IPS-18a (cell line): ENCODE results near the gene RPL41.

Experiments
- H3K27ac ChIP-seq: one replicate; pipeline ENCODE4 v1.5.1; 2013; ENCODE audit warnings: low read length
- H3K27me3 ChIP-seq: one replicate; pipeline ENCODE4 v1.6.1; 2013; ENCODE audit warnings: mild to moderate bottlenecking, low read length; ENCODE audit not compliant: control insufficient read depth, insufficient read depth
- H3K36me3 ChIP-seq: one replicate; pipeline ENCODE4 v1.6.1; 2013; ENCODE audit warnings: low read depth, low read length; ENCODE audit not compliant: control insufficient read depth
- H3K4me1 ChIP-seq: one replicate; pipeline ENCODE4 v1.6.1; 2013; ENCODE audit warnings: low read depth, low read length; ENCODE audit not compliant: control insufficient read depth
- H3K4me3 ChIP-seq: one replicate; pipeline ENCODE4 v1.5.1; 2013; ENCODE audit warnings: low read length
- H3K9ac ChIP-seq: one replicate; pipeline ENCODE4 v1.6.1; 2013; ENCODE audit warnings: mild to moderate bottlenecking, low read length, moderate library complexity
- H3K9me3 ChIP-seq: one replicate; pipeline ENCODE4 v1.6.1; 2013; ENCODE audit warnings: low read depth, low read length; ENCODE audit not compliant: control insufficient read depth

RPL41 gene

GRCh38 chr12:56082967-56083366, 33.5 kb upstream of the RPL41 start:
- Histone ChIP-seq H3K27ac (no peak overlapping the region), H3K36me3 (peaks cover 19% of the 10 kb centered on the region), H3K27me3 (no peaks in the 10 kb centered on the region), H3K4me3 (no peak overlapping the region), H3K4me1 (peaks cover 14% of the 10 kb centered on the region), H3K9ac (no peak overlapping the region), H3K9me3 (no peaks in the 10 kb centered on the region)

GRCh38 chr12:56084958-56085543, 31.4 kb upstream of the RPL41 start:
- Histone ChIP-seq H3K9me3 (no peaks in the 10 kb centered on the region), H3K4me3 (no peak overlapping the region), H3K9ac (no peak overlapping the region), H3K36me3 (peaks cover 35% of the 10 kb centered on the region), H3K4me1 (peaks cover 9% of the 10 kb centered on the region), H3K27me3 (no peaks in the 10 kb centered on the region), H3K27ac (no peak overlapping the region)

GRCh38 chr12:56086096-56086495, 30.3 kb upstream of the RPL41 start:
- H3K27me3 ChIP-seq, result no peaks in the 10 kb centered on the region
- H3K4me1 ChIP-seq, result peaks cover 7% of the 10 kb centered on the region
- no peak overlapping the region for H3K4me3 ChIP-seq
- H3K9me3 ChIP-seq, result no peaks in the 10 kb centered on the region
- H3K27ac ChIP-seq, result no peak overlapping the region
- no peak overlapping the region for H3K9ac ChIP-seq
- H3K36me3 ChIP-seq, result peaks cover 39% of the 10 kb centered on the region

- H3K9ac ChIP-seq, result no peak overlapping the region
- H3K27me3 ChIP-seq, result no peaks in the 10 kb centered on the region
- no peak overlapping the region for H3K4me3 ChIP-seq
- H3K4me1 ChIP-seq, result peaks cover 2% of the 10 kb centered on the region
- no peaks in the 10 kb centered on the region for H3K9me3 ChIP-seq
- no peak overlapping the region for H3K27ac ChIP-seq
- peaks cover 41% of the 10 kb centered on the region for H3K36me3 ChIP-seq
Measured at GRCh38 chr12:56086608-56087007, 29.8 kb upstream of the RPL41 start.

- no peaks in the 10 kb centered on the region for H3K4me1 ChIP-seq
- H3K36me3 ChIP-seq, result peaks cover 42% of the 10 kb centered on the region
- H3K27me3 ChIP-seq, result no peaks in the 10 kb centered on the region
- no peak overlapping the region for H3K9ac ChIP-seq
- no peaks in the 10 kb centered on the region for H3K9me3 ChIP-seq
- no peak overlapping the region for H3K27ac ChIP-seq
- no peak overlapping the region for H3K4me3 ChIP-seq
Measured at GRCh38 chr12:56087220-56087619, 29.2 kb upstream of the RPL41 start.

GRCh38 chr12:56097738-56098137, 18.7 kb upstream of the RPL41 start:
- Histone ChIP-seq H3K9ac (no peak overlapping the region), H3K27me3 (no peaks in the 10 kb centered on the region), H3K4me3 (no peak overlapping the region), H3K4me1 (no peaks in the 10 kb centered on the region), H3K27ac (no peak overlapping the region), H3K36me3 (peaks cover 84% of the 10 kb centered on the region), H3K9me3 (no peaks in the 10 kb centered on the region)

- H3K4me3 ChIP-seq, result no peak overlapping the region
- H3K9ac ChIP-seq, result no peak overlapping the region
- H3K4me1 ChIP-seq, result no peaks in the 10 kb centered on the region
- H3K27me3 ChIP-seq, result no peaks in the 10 kb centered on the region
- no peaks in the 10 kb centered on the region for H3K9me3 ChIP-seq
- no peak overlapping the region for H3K27ac ChIP-seq
- peaks cover 75% of the 10 kb centered on the region for H3K36me3 ChIP-seq
Measured at GRCh38 chr12:56098592-56098991, 17.8 kb upstream of the RPL41 start.

GRCh38 chr12:56099787-56100186, 16.6 kb upstream of the RPL41 start:
- no peak overlapping the region for H3K4me3 ChIP-seq
- H3K4me1 ChIP-seq, result no peaks in the 10 kb centered on the region
- no peak overlapping the region for H3K27ac ChIP-seq
- H3K9ac ChIP-seq, result no peak overlapping the region
- H3K36me3 ChIP-seq, result peaks cover 67% of the 10 kb centered on the region
- H3K9me3 ChIP-seq, result no peaks in the 10 kb centered on the region
- H3K27me3 ChIP-seq, result no peaks in the 10 kb centered on the region

- Histone ChIP-seq H3K27ac (no peak overlapping the region), H3K9me3 (no peaks in the 10 kb centered on the region), H3K27me3 (no peaks in the 10 kb centered on the region), H3K36me3 (peaks cover 55% of the 10 kb centered on the region), H3K4me1 (peaks cover 6% of the 10 kb centered on the region), H3K4me3 (no peak overlapping the region), H3K9ac (no peak overlapping the region)
Measured at GRCh38 chr12:56101045-56101444, 15.4 kb upstream of the RPL41 start.

GRCh38 chr12:56102683-56103065, 13.8 kb upstream of the RPL41 start:
- Histone ChIP-seq H3K9me3 (no peaks in the 10 kb centered on the region), H3K27ac (no peak overlapping the region), H3K27me3 (no peaks in the 10 kb centered on the region), H3K36me3 (peaks cover 57% of the 10 kb centered on the region), H3K4me1 (peaks cover 9% of the 10 kb centered on the region), H3K4me3 (peak overlapping the region; percentile 97), H3K9ac (no peak overlapping the region)

- Histone ChIP-seq H3K4me3 (peak overlapping the region; percentile 97), H3K9ac (peak overlapping the region; percentile 81), H3K9me3 (no peaks in the 10 kb centered on the region), H3K4me1 (peaks cover 9% of the 10 kb centered on the region), H3K36me3 (peaks cover 60% of the 10 kb centered on the region), H3K27ac (no peak overlapping the region), H3K27me3 (no peaks in the 10 kb centered on the region)
Measured at GRCh38 chr12:56103066-56103711, 13.2 kb upstream of the RPL41 start.

- no peaks in the 10 kb centered on the region for H3K9me3 ChIP-seq
- H3K27me3 ChIP-seq, result no peaks in the 10 kb centered on the region
- no peak overlapping the region for H3K27ac ChIP-seq
- peaks cover 9% of the 10 kb centered on the region for H3K4me1 ChIP-seq
- peaks cover 60% of the 10 kb centered on the region for H3K36me3 ChIP-seq
- peak overlapping the region; percentile 97 for H3K4me3 ChIP-seq
- H3K9ac ChIP-seq, result peak overlapping the region; percentile 81
Measured at GRCh38 chr12:56103823-56104108, 12.7 kb upstream of the RPL41 start.
